ENCODE measurements around the gene SLC9A3. TPM values are rescaled to one million over a fixed set of nuclear protein-coding genes. Genes with fewer than 3 reads are reported as not detected.

Gene SLC9A3
- total RNA-seq, 1 experiment from 2014 or later: 1.5 TPM

- no peak overlapping the region for H3K4me3 ChIP-seq (replicated peaks in 1 of 2; ENCODE audit: low read depth in 1 of 2, low read length in 2 of 2)
- H3K9me2 ChIP-seq (ENCODE audit: insufficient read depth): no peaks in the 10 kb centered on the region
- no peaks in the 10 kb centered on the region for H3K36me3 ChIP-seq (ENCODE audit: control insufficient read depth in 1 of 2, insufficient read depth in 2 of 2, low read length in 2 of 2)
- no peak for TF ChIP-seq POLR2A (IDR thresholded peaks at IDR 0.05; ENCODE audit: borderline replicate concordance, extremely low read depth, insufficient read depth, insufficient read length)
- TF ChIP-seq, protein P1, sequence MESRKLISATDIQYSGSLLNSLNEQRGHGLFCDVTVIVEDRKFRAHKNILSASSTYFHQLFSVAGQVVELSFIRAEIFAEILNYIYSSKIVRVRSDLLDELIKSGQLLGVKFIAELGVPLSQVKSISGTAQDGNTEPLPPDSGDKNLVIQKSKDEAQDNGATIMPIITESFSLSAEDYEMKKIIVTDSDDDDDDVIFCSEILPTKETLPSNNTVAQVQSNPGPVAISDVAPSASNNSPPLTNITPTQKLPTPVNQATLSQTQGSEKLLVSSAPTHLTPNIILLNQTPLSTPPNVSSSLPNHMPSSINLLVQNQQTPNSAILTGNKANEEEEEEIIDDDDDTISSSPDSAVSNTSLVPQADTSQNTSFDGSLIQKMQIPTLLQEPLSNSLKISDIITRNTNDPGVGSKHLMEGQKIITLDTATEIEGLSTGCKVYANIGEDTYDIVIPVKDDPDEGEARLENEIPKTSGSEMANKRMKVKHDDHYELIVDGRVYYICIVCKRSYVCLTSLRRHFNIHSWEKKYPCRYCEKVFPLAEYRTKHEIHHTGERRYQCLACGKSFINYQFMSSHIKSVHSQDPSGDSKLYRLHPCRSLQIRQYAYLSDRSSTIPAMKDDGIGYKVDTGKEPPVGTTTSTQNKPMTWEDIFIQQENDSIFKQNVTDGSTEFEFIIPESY (IDR thresholded peaks at IDR 0.05; ENCODE audit: extremely low read depth, insufficient replicate concordance, low read length): no peak
- no peak for TF ChIP-seq MAX (IDR thresholded peaks at IDR 0.05)
- TF ChIP-seq ZFX (IDR thresholded peaks at IDR 0.05): no peak
- TF ChIP-seq SRF (IDR thresholded peaks at IDR 0.05; ENCODE audit: low read depth): no peak
- TF ChIP-seq SIN3A (IDR thresholded peaks at IDR 0.05; ENCODE audit: low read depth): no peak
- TF ChIP-seq EZH2 (IDR thresholded peaks at IDR 0.05): no peak
- TF ChIP-seq CEBPB (IDR thresholded peaks at IDR 0.05; ENCODE audit: low read depth): no peak
- TF ChIP-seq FOSL1 (IDR thresholded peaks at IDR 0.05; ENCODE audit: low read depth): no peak
- TF ChIP-seq ELF1 (IDR thresholded peaks at IDR 0.05; ENCODE audit: borderline replicate concordance, low read depth): no peak
- no peak for TF ChIP-seq EZH2phosphoT487 (IDR thresholded peaks at IDR 0.05; ENCODE audit: borderline replicate concordance)
- TF ChIP-seq TCF7L2 (IDR thresholded peaks at IDR 0.05; ENCODE audit: borderline replicate concordance, extremely low read depth, insufficient read depth, insufficient read length): no peak
- no peak for TF ChIP-seq CTCF (IDR thresholded peaks at IDR 0.05 in 2 of 3, conservative IDR thresholded peaks at IDR 0.05 in 1 of 3; ENCODE audit: borderline replicate concordance in 1 of 3, insufficient read depth in 1 of 3, low read depth in 2 of 3, low read length in 2 of 3)
- no peak for TF ChIP-seq ATF3 (IDR thresholded peaks at IDR 0.05)
- TF ChIP-seq POLR2AphosphoS5 (IDR thresholded peaks at IDR 0.05; ENCODE audit: low read depth, low read length): no peak
- POLR2A ChIA-PET: no interaction called here
- no peak overlapping the region for H2AFZ ChIP-seq (ENCODE audit: low read depth, low read length, poor library complexity, severe bottlenecking)
- H3K9me3 ChIP-seq (ENCODE audit: control insufficient read depth in 1 of 2, insufficient read depth in 1 of 2, low read depth in 1 of 2, low read length in 2 of 2): no peaks in the 10 kb centered on the region
- H3K79me2 ChIP-seq (ENCODE audit: insufficient read depth, low read length): no peaks in the 10 kb centered on the region
- CTCF ChIA-PET: no interaction called here
- intact Hi-C loops (cut with micrococcal nuclease): no loop called here
- no peak overlapping the region for H3K4me2 ChIP-seq (ENCODE audit: low read length)
- no peak for ATAC-seq
- no peak overlapping the region for H3K9ac ChIP-seq (ENCODE audit: low read length)
- no peak for DNase-seq (ENCODE audit: low read depth, low spot score)
- H3K27me3 ChIP-seq (ENCODE audit: insufficient read depth, low read length): peaks cover 15% of the 10 kb centered on the region; the same call in 1 of the 2 replicates
- H3K27ac ChIP-seq (ENCODE audit: low read depth, low read length): no peak overlapping the region
- H4K20me1 ChIP-seq (ENCODE audit: insufficient read depth): no peaks in the 10 kb centered on the region
- RAD21 ChIA-PET (ENCODE audit: low non-redundant PET in 1 of 2, low total read pairs in 2 of 2, uncharacterized antibody in 2 of 2, unreplicated experiment in 2 of 2): no interaction called here
- BruUV-seq (replicated peaks): no TSS peak
- H3K4me1 ChIP-seq (ENCODE audit: control insufficient read depth in 1 of 2, insufficient read depth in 2 of 2, low read length in 2 of 2): no peaks in the 10 kb centered on the region
These were observed 4.6 kb upstream of the SLC9A3 start for GRCh38 chr5:528629-529511.
